ENCODE data around the gene AMN. TPM values are rescaled to one million over a fixed set of nuclear protein-coding genes. Genes with fewer than 3 reads are reported as not detected.

AMN gene
- 0.81 and 0.90 TPM in 2 replicates for total RNA-seq

GRCh38 chr14:102922490-102923200 is at the start of gene AMN:
AMN (plus strand) TSS chr14:102922663; CDS start chr14:102922689, 26 bp downstream.

Other genes with a start within 250 kb of the AMN start
- gene TRAF3, start 145.2 kb upstream of the AMN start, total RNA-seq, result 11.0 and 27.1 TPM in 2 replicates
- gene CDC42BPB, start 134.9 kb downstream of the AMN start, total RNA-seq, result 74.2 and 75.8 TPM in 2 replicates
- gene LBHD2, start 161.5 kb downstream of the AMN start, total RNA-seq, result not detected in 2 replicates
- gene EXOC3L4, start 172.1 kb downstream of the AMN start, total RNA-seq, result 1.6 TPM in 1 of 2 replicates, not detected in the other
- 95.1 and 113 TPM in 2 replicates for gene TNFAIP2, start 200.8 kb downstream of the AMN start, total RNA-seq